Measurements from ENCODE around the gene SLC24A4.

Gene SLC24A4

DNA sequence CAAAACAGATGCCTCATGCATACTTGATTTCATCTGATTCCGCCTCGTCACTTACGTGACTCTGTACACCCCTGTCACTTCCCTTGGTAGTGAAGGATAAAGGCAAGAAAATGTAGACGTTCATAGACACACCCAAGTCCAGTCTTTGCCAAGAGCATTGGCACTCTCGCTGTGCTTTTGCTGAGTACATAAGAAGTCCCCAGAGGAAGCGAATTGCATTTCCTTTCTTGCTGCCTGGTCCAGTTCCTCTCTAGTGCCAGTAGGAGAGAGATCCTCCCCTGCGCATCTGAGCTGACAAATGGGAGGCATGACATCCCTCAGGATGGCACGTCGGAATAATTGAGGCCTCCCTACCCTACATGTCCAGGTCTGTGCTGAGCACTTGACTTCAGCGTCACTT lies 169.3 kb downstream of the SLC24A4 start:
- no peak for DNase-seq (ENCODE audit: low read depth)
- no peak overlapping the region for H3K4me3 ChIP-seq (ENCODE audit: control insufficient read depth, low read depth, low read length)
- TF ChIP-seq, protein P1, sequence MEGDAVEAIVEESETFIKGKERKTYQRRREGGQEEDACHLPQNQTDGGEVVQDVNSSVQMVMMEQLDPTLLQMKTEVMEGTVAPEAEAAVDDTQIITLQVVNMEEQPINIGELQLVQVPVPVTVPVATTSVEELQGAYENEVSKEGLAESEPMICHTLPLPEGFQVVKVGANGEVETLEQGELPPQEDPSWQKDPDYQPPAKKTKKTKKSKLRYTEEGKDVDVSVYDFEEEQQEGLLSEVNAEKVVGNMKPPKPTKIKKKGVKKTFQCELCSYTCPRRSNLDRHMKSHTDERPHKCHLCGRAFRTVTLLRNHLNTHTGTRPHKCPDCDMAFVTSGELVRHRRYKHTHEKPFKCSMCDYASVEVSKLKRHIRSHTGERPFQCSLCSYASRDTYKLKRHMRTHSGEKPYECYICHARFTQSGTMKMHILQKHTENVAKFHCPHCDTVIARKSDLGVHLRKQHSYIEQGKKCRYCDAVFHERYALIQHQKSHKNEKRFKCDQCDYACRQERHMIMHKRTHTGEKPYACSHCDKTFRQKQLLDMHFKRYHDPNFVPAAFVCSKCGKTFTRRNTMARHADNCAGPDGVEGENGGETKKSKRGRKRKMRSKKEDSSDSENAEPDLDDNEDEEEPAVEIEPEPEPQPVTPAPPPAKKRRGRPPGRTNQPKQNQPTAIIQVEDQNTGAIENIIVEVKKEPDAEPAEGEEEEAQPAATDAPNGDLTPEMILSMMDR (IDR thresholded peaks at IDR 0.05; ENCODE audit: control insufficient read depth, insufficient read depth, low read depth, low read length, missing control alignments): no peak

DNA sequence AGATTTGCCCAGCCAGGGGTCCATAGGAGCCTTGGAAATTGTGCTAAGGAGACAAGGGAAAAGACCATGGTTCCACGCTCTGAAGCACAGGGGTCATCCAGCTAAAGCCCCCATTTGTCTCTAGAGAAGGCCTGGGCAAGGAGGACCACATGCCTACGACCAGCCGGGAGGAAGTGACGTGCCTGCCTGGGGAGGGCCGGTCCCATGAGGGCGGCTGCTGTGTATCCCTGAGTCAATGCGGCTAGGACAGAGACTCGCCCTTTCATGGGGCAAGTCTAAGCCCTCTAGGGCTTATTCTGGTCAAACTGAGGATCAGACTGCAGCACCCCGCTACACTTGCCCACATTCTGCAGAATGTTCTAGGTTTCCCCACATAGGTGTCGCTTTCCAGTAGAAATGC lies 170.1 kb downstream of the SLC24A4 start:
- DNase-seq (ENCODE audit: low read depth): no peak
- H3K4me3 ChIP-seq (ENCODE audit: control insufficient read depth, low read depth, low read length): no peak overlapping the region
- TF ChIP-seq, protein P1 (IDR thresholded peaks at IDR 0.05; ENCODE audit: control insufficient read depth, insufficient read depth, low read depth, low read length, missing control alignments): no peak

DNA sequence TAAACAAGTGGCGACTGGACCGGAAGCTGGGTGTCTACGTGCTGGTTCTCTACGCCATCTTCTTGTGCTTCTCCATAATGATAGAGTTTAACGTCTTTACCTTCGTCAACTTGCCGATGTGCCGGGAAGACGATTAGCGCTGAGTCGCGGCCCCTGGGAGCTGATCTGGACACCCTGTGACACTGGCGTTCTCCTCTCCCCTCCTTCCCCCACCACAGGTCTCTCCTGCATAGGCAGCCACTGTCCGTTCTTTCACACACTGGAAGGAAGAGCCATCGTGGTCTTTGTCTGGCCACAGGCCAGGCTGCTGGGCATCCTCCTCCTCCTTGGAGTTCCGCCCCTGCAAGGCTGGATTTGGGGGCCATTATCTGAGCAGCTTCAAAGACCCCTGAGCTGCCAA lies 170.5 kb downstream of the SLC24A4 start:
- no peak for DNase-seq (ENCODE audit: low read depth)
- TF ChIP-seq, protein P1 (IDR thresholded peaks at IDR 0.05; ENCODE audit: control insufficient read depth, insufficient read depth, low read depth, low read length, missing control alignments): no peak
- H3K4me3 ChIP-seq (ENCODE audit: control insufficient read depth, low read depth, low read length): no peak overlapping the region

DNA sequence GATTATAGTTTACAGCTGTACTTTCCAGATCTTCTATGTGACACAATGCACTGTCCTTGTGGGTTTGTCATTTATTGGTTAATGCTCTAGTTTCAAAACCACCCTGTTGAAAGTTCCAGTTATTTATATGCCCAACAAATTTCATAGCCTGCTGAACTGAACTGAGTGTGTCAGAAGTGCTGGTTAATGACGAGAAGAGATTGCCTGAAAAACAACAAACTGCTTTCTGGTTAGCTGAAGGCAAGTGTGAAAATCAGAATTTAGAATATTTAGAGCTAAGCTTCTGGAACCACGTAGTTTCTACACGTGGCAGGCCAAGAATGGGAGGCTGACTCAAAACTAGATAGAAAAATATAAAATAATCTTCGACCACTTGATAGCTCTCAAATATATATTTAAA lies 171.5 kb downstream of the SLC24A4 start:
- no peak for DNase-seq (ENCODE audit: low read depth)
- TF ChIP-seq, protein P1 (IDR thresholded peaks at IDR 0.05; ENCODE audit: control insufficient read depth, insufficient read depth, low read depth, low read length, missing control alignments): no peak
- H3K4me3 ChIP-seq (ENCODE audit: control insufficient read depth, low read depth, low read length): no peak overlapping the region

DNA sequence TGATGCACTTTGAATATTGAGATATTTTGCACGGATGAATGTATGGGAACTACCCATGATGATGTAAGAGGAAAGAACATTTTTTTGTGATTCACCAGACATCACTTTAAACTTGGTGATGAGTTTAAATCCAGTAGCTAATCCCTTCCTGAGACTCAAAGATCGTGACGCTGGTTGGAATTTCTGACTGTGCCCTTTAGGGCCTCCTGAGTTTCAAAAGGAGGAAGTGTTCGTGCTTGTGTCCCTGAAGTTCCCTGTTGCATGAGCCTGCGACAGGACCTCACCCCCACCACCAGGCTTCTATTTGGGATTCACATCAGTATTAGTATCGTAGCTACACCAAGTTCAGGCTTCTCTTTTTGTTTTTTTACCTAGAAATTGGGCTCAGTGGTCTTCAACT lies 172.1 kb downstream of the SLC24A4 start:
- TF ChIP-seq, protein P1 (IDR thresholded peaks at IDR 0.05; ENCODE audit: control insufficient read depth, insufficient read depth, low read depth, low read length, missing control alignments): no peak
- H3K4me3 ChIP-seq (ENCODE audit: control insufficient read depth, low read depth, low read length): no peak overlapping the region
- DNase-seq (ENCODE audit: low read depth): no peak

DNA sequence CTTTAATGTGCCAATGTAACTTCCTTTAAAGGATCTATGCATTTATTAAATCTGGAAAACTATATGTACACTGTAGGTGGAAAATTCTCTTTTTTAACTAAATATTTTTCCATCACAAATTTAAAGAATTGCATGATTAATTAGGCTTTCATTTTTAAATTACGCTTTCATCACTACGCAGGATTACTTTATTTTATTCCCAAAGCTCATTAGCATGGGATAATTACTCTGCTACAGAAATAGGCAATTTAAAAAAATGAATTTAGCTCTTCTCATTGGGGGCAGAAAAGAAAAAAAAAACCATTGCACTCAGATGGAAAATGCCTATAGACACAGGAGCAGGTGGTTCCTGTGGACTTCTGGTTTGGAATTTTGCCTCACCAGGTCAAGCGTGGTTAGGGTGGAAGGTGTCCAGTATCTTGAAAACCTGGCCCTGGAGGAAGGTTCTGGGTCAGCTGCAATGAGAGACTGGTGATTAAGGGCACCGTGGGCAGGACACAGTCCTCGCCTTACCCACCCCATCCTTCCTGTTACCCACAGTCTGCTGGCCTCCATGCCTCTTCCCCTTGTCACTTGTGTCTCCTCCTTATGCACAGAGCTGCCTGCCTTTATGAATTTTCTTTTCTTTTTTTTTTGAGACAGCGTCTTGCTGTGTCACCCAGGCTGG lies 173.4 kb downstream of the SLC24A4 start:
- H3K4me3 ChIP-seq (ENCODE audit: control insufficient read depth, low read depth, low read length): no peak overlapping the region
- TF ChIP-seq, protein P1 (IDR thresholded peaks at IDR 0.05; ENCODE audit: control insufficient read depth, insufficient read depth, low read depth, low read length, missing control alignments): no peak
- DNase-seq (ENCODE audit: low read depth): no peak
